HL-60 (cell line): ENCODE results near the gene MED9.

ENCODE experiments used
- DNase-seq, 2 experiments: peaks; one replicate each; pipeline ENCODE4 v3.0.0-alpha.2; 2010 to 2020; ENCODE audit warnings: low read depth in 1 of 2, low spot score in 1 of 2
- H3K27ac ChIP-seq: fragments of 250-450 bp; sonication (Bioruptor Pico); replicated peaks from 2 replicates; pipeline ENCODE4 v1.5.1; 2020; ENCODE audit warnings: mild to moderate bottlenecking, moderate library complexity
- H3K27me3 ChIP-seq: fragments of 250-450 bp; sonication (Bioruptor Pico); 2 replicates; pipeline ENCODE4 v1.5.1; 2021; ENCODE audit warnings: mild to moderate bottlenecking, moderate library complexity; ENCODE audit not compliant: insufficient read depth, poor library complexity, severe bottlenecking
- H3K4me3 ChIP-seq: replicated peaks from 2 replicates; pipeline ENCODE4 v1.5.1; 2011; ENCODE audit warnings: mild to moderate bottlenecking, control low read depth, low read length; ENCODE audit not compliant: insufficient read depth
- GABPA ChIP-seq: IDR thresholded peaks from 2 replicates; pipeline ENCODE4 v1.6.1; 2012; ENCODE audit warnings: low read depth
- POLR2AphosphoS5 ChIP-seq: IDR thresholded peaks from 2 replicates; pipeline ENCODE4 v1.6.1; 2012; ENCODE audit warnings: low read depth
- SPI1 ChIP-seq: IDR thresholded peaks from 2 replicates; pipeline ENCODE4 v1.6.1; 2012; ENCODE audit warnings: low read depth, mild to moderate bottlenecking, borderline replicate concordance
- TF ChIP-seq, protein P1 (sequence below): IDR thresholded peaks from 2 replicates; pipeline ENCODE4 v1.6.1; 2012; ENCODE audit warnings: low read depth; ENCODE audit not compliant: insufficient replicate concordance
- TF ChIP-seq, protein P2 (sequence below): IDR thresholded peaks from one replicate; pipeline ENCODE4 v1.5.1; 2011; ENCODE audit warnings: low read length, control low read depth, inconsistent platforms; ENCODE audit not compliant: insufficient read depth

The MED9 gene

DNA sequence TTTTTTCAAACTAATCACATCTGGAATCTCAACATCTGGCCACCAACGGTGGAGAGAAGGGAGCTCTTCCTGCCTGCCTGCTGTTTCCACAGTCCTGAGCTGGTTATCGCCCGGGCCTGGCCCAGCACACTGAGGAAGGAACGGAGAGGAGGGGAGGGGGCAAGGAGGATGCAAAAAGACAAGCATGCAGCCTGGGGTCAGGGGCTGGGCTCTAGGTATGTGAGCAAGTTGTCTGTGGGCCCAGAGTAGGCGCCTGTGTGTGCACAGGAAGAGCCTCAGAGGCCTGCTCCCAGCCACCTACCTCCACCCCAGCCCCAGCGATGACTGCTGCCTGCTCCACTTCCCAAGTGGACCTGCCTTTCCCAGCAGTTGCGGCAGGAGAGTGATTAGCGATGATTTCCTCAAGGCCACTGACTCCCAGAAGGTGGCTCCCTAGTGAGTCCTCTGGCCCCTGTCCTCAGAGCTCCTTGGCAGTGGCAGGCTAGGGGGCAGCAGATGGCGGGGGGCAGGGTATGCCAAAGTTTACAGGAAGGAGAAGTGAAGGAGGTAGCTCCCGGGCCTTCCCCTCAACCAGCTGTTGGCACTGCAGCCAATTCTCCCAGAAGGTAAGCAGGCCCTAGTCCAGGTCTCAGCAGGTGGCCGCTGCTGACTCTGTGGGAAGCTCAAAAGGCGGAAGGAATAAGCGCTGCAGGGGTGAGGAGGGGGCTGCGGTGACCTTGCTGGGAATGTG lies 46.4 kb downstream of the MED9 start:
- TF ChIP-seq, protein P1, sequence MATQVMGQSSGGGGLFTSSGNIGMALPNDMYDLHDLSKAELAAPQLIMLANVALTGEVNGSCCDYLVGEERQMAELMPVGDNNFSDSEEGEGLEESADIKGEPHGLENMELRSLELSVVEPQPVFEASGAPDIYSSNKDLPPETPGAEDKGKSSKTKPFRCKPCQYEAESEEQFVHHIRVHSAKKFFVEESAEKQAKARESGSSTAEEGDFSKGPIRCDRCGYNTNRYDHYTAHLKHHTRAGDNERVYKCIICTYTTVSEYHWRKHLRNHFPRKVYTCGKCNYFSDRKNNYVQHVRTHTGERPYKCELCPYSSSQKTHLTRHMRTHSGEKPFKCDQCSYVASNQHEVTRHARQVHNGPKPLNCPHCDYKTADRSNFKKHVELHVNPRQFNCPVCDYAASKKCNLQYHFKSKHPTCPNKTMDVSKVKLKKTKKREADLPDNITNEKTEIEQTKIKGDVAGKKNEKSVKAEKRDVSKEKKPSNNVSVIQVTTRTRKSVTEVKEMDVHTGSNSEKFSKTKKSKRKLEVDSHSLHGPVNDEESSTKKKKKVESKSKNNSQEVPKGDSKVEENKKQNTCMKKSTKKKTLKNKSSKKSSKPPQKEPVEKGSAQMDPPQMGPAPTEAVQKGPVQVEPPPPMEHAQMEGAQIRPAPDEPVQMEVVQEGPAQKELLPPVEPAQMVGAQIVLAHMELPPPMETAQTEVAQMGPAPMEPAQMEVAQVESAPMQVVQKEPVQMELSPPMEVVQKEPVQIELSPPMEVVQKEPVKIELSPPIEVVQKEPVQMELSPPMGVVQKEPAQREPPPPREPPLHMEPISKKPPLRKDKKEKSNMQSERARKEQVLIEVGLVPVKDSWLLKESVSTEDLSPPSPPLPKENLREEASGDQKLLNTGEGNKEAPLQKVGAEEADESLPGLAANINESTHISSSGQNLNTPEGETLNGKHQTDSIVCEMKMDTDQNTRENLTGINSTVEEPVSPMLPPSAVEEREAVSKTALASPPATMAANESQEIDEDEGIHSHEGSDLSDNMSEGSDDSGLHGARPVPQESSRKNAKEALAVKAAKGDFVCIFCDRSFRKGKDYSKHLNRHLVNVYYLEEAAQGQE, result no peak
- TF ChIP-seq GABPA (no peak), POLR2AphosphoS5 (no peak), SPI1 (no peak)
- TF ChIP-seq, protein P2, sequence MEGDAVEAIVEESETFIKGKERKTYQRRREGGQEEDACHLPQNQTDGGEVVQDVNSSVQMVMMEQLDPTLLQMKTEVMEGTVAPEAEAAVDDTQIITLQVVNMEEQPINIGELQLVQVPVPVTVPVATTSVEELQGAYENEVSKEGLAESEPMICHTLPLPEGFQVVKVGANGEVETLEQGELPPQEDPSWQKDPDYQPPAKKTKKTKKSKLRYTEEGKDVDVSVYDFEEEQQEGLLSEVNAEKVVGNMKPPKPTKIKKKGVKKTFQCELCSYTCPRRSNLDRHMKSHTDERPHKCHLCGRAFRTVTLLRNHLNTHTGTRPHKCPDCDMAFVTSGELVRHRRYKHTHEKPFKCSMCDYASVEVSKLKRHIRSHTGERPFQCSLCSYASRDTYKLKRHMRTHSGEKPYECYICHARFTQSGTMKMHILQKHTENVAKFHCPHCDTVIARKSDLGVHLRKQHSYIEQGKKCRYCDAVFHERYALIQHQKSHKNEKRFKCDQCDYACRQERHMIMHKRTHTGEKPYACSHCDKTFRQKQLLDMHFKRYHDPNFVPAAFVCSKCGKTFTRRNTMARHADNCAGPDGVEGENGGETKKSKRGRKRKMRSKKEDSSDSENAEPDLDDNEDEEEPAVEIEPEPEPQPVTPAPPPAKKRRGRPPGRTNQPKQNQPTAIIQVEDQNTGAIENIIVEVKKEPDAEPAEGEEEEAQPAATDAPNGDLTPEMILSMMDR, result no peak
- Histone ChIP-seq H3K27me3 (no peaks in the 10 kb centered on the region), H3K4me3 (no peak overlapping the region), H3K27ac (no peak overlapping the region)
- no peak for DNase-seq

DNA sequence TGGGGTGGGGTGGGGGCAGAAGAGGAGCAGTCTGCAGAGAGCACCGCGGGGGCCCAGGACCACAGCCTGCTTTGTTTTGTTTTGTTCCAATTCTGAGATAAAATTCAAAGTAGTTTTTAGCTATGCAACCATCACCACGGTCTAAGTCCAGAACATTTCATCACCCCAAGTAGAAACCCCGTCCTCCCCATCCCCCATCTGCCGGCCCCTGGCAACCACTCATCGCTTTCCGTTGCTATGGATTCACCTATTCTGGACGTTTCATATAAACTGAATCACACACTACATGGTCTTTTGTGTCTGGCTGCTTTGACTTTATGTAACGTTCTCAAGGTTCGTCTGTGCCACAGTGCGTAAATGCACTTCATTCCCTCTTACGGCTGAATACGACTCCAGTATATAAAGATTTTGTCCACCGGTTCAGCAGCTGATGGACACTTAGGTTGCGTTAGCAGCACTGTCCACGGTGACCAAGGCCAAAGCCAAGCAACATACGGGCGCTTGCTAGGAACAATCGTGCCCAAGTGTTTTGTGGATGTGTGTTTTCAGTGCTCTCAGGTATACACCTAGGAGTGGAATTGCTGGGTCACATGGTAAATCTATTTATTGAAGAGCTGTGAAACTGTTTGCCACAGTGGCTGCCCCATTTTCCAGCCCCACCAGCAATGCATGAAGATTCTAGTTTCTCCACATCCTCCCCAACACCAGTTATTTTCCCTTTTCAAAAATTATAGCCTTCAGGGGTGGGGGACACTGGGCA lies 47.1 kb downstream of the MED9 start:
- Histone ChIP-seq H3K27me3 (no peaks in the 10 kb centered on the region), H3K4me3 (no peak overlapping the region), H3K27ac (no peak overlapping the region)
- DNase-seq, result no peak
- TF ChIP-seq, protein P2, result no peak
- TF ChIP-seq GABPA, result no peak
- no peak for TF ChIP-seq POLR2AphosphoS5
- TF ChIP-seq SPI1, result no peak
- TF ChIP-seq, protein P1, result no peak

DNA sequence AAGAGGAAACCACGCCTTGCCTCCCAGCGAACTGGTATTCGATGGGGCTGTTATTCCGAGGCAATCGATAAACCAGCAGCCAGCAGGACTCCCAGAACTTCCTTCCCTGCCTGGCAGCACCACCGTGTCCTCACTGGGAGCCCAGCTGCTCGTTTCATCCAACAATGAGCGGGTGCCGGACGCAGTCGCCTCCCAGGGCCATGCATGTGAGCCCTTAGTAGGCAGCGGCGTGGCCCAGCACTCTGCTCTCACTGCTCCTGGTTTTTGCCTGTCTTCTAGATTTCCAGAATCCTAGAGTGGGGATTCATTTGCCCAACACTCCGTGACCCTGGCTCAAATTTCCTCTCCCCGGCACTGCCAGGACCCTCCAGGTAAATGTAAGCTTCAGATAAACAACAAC lies 48.5 kb downstream of the MED9 start:
- no peak overlapping the region for H3K4me3 ChIP-seq
- no peak overlapping the region for H3K27ac ChIP-seq
- H3K27me3 ChIP-seq, result no peaks in the 10 kb centered on the region
- DNase-seq, result no peak
- TF ChIP-seq GABPA, result no peak
- TF ChIP-seq, protein P1, result no peak
- TF ChIP-seq, protein P2, result no peak
- TF ChIP-seq SPI1, result no peak
- TF ChIP-seq POLR2AphosphoS5, result no peak
